ENCODE data around the gene COL28A1.

DNA sequence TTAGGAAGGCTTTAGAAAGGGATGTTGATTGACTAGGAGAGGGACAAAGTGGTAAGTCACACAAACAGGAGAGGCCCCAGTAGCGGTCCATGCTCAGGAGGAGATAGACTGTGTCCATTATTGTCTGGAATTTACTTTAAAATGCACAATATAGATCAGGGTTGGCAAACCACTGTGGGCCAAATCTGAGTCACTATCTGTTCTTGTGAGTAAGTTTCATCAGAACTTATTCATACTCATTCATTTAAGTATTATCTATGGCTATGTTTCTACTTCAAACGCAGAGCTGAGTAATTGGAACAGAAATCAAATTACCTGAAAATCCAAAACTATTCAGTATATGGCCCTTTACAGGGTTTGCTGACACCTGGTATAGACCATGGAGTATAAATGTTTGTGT lies 166.5 kb downstream of the COL28A1 start:
- no peak for TF ChIP-seq POLR2A (IDR thresholded peaks at IDR 0.05; ENCODE audit: low read depth, low read length)
- no peak for TF ChIP-seq POLR2AphosphoS5 (IDR thresholded peaks at IDR 0.05; ENCODE audit: low read depth, low read length)

Measured in GM12892 (cell line).